ENCODE data around the gene CLMP.
"Not testable (repeated sequence)": the region's sequence is repeated elsewhere in the genome, so short reads cannot be mapped to it uniquely, and the experiment has no call there.

Gene CLMP

GRCh38 chr11:123098990-123099389 lies 96.1 kb downstream of the CLMP start:
- TF ChIP-seq ZC3H10 (CRISPR knock-in tag; IDR thresholded peaks at IDR 0.05) (no peak), ZNF8 (CRISPR knock-in tag; IDR thresholded peaks at IDR 0.05) (no peak), TCF4 (CRISPR knock-in tag; IDR thresholded peaks at IDR 0.05; ENCODE audit: borderline replicate concordance) (no peak)
- ATAC-seq: no peak

- no peak for ATAC-seq
Measured at GRCh38 chr11:123093739-123094138, 101.3 kb downstream of the CLMP start.

GRCh38 chr11:123091506-123091905 lies 103.5 kb downstream of the CLMP start:
- TF ChIP-seq ISL1 (CRISPR knock-in tag; IDR thresholded peaks at IDR 0.05): no peak
- no peak for TF ChIP-seq ZNF565 (CRISPR knock-in tag; conservative IDR thresholded peaks at IDR 0.05; ENCODE audit: low read depth)
- TF ChIP-seq PATZ1 (CRISPR knock-in tag; IDR thresholded peaks at IDR 0.05; ENCODE audit: borderline replicate concordance): no peak
- TF ChIP-seq TOX (CRISPR knock-in tag; IDR thresholded peaks at IDR 0.05; ENCODE audit: borderline replicate concordance): no peak
- no peak; the same call in 2 of the 3 replicates for ATAC-seq

More at GRCh38 chr11:123093739-123094138, 101.3 kb downstream of the CLMP start:
- TF ChIP-seq CSDC2 (CRISPR knock-in tag; IDR thresholded peaks at IDR 0.05) (no peak), ISL1 (CRISPR knock-in tag; IDR thresholded peaks at IDR 0.05) (no peak), ZFP3 (CRISPR knock-in tag; IDR thresholded peaks at IDR 0.05) (no peak), PATZ1 (CRISPR knock-in tag; IDR thresholded peaks at IDR 0.05; ENCODE audit: borderline replicate concordance) (no peak), CREB5 (CRISPR knock-in tag; IDR thresholded peaks at IDR 0.05; ENCODE audit: low read depth) (no peak), PPARA (CRISPR knock-in tag; IDR thresholded peaks at IDR 0.05; ENCODE audit: borderline replicate concordance) (no peak), ZNF8 (CRISPR knock-in tag; IDR thresholded peaks at IDR 0.05) (no peak), ZC3H10 (CRISPR knock-in tag; IDR thresholded peaks at IDR 0.05) (no peak), ZNF70 (CRISPR knock-in tag; IDR thresholded peaks at IDR 0.05) (no peak), ZFP30 (CRISPR knock-in tag; IDR thresholded peaks at IDR 0.05) (no peak), ZNF565 (CRISPR knock-in tag; conservative IDR thresholded peaks at IDR 0.05; ENCODE audit: low read depth) (no peak), TCF4 (CRISPR knock-in tag; IDR thresholded peaks at IDR 0.05; ENCODE audit: borderline replicate concordance) (no peak), SNAI2 (CRISPR knock-in tag; IDR thresholded peaks at IDR 0.05) (no peak), RARB (CRISPR knock-in tag; IDR thresholded peaks at IDR 0.05) (no peak)
- TF ChIP-seq, protein P1, sequence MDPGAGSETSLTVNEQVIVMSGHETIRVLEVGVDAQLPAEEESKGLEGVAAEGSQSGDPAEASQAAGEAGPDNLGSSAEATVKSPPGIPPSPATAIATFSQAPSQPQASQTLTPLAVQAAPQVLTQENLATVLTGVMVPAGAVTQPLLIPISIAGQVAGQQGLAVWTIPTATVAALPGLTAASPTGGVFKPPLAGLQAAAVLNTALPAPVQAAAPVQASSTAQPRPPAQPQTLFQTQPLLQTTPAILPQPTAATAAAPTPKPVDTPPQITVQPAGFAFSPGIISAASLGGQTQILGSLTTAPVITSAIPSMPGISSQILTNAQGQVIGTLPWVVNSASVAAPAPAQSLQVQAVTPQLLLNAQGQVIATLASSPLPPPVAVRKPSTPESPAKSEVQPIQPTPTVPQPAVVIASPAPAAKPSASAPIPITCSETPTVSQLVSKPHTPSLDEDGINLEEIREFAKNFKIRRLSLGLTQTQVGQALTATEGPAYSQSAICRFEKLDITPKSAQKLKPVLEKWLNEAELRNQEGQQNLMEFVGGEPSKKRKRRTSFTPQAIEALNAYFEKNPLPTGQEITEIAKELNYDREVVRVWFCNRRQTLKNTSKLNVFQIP (CRISPR knock-in tag; IDR thresholded peaks at IDR 0.05; ENCODE audit: borderline replicate concordance, low read depth): no peak
- TF ChIP-seq, protein P2, sequence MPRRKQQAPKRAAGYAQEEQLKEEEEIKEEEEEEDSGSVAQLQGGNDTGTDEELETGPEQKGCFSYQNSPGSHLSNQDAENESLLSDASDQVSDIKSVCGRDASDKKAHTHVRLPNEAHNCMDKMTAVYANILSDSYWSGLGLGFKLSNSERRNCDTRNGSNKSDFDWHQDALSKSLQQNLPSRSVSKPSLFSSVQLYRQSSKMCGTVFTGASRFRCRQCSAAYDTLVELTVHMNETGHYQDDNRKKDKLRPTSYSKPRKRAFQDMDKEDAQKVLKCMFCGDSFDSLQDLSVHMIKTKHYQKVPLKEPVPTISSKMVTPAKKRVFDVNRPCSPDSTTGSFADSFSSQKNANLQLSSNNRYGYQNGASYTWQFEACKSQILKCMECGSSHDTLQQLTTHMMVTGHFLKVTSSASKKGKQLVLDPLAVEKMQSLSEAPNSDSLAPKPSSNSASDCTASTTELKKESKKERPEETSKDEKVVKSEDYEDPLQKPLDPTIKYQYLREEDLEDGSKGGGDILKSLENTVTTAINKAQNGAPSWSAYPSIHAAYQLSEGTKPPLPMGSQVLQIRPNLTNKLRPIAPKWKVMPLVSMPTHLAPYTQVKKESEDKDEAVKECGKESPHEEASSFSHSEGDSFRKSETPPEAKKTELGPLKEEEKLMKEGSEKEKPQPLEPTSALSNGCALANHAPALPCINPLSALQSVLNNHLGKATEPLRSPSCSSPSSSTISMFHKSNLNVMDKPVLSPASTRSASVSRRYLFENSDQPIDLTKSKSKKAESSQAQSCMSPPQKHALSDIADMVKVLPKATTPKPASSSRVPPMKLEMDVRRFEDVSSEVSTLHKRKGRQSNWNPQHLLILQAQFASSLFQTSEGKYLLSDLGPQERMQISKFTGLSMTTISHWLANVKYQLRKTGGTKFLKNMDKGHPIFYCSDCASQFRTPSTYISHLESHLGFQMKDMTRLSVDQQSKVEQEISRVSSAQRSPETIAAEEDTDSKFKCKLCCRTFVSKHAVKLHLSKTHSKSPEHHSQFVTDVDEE (CRISPR knock-in tag; IDR thresholded peaks at IDR 0.05): no peak

GRCh38 chr11:123090168-123090567 lies 104.9 kb downstream of the CLMP start:
- not testable (repeated sequence) for ATAC-seq

DNA sequence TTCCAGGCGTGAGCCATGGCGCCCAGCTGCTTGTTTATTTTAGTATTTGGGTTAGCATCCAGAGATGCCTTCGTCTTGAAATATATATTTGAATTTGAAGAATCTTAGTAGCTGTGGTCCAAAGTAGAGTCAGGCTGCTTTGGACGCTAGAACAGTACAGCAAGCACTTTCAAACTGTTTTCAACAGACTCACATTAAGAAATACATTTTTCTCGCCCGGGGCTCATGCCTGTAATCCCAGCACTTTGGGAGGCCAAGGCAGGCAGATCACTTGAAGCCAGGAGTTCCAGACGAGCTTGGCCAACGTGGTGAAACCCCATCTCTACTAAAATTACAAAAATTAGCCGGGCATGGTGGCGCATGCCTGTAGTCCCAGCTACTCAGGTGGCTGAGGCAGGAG lies 106.2 kb downstream of the CLMP start:
- not testable (repeated sequence) for ATAC-seq

GRCh38 chr11:123087657-123088056 lies 107.4 kb downstream of the CLMP start:
- ATAC-seq: not testable (repeated sequence)

Measured in SK-N-SH treated with all-trans-retinoic acid at 6 μM for 48 hours (cell line).